HG03354 (cell line): ENCODE data around the gene COL20A1.

Source experiments
- ATAC-seq: cut with Tn5 transposase; IDR thresholded peaks from one replicate; pipeline ENCODE4 v1.9.1; 2021; ENCODE audit warnings: mild to moderate bottlenecking; ENCODE audit not compliant: unreplicated experiment, poor library complexity, severe bottlenecking

COL20A1 gene

GRCh38 chr20:63315240-63315689 is 22.3 kb downstream of the COL20A1 start:
- ATAC-seq = no peak

GRCh38 chr20:63315731-63316491 is 22.9 kb downstream of the COL20A1 start:
- ATAC-seq = no peak

- no peak for ATAC-seq
These were observed 23.5 kb downstream of the COL20A1 start for GRCh38 chr20:63316502-63316921.

GRCh38 chr20:63317061-63317460 is 24.1 kb downstream of the COL20A1 start:
- ATAC-seq = no peak

GRCh38 chr20:63317601-63318291 is 24.8 kb downstream of the COL20A1 start:
- no peak for ATAC-seq

GRCh38 chr20:63318391-63319163 is 25.6 kb downstream of the COL20A1 start:
- no peak for ATAC-seq

- no peak for ATAC-seq
These were observed 26.4 kb downstream of the COL20A1 start for GRCh38 chr20:63319164-63320040.

- no peak for ATAC-seq
These were observed 27.1 kb downstream of the COL20A1 start for GRCh38 chr20:63320041-63320511.

- ATAC-seq = no peak
These were observed 27.7 kb downstream of the COL20A1 start for GRCh38 chr20:63320616-63321147.

GRCh38 chr20:63321148-63321831 is 28.3 kb downstream of the COL20A1 start:
- ATAC-seq = no peak

GRCh38 chr20:63322146-63322932 is 29.4 kb downstream of the COL20A1 start:
- ATAC-seq = no peak

GRCh38 chr20:63322933-63323273 is 29.9 kb downstream of the COL20A1 start:
- ATAC-seq = no peak

GRCh38 chr20:63323357-63323981 is 30.5 kb downstream of the COL20A1 start:
- ATAC-seq = no peak

GRCh38 chr20:63325021-63325471 is 32.1 kb downstream of the COL20A1 start:
- ATAC-seq = no peak

- no peak for ATAC-seq
These were observed 32.7 kb downstream of the COL20A1 start for GRCh38 chr20:63325554-63326313.

GRCh38 chr20:63326314-63327230 is 33.6 kb downstream of the COL20A1 start:
- ATAC-seq = no peak
